KOPT-K1 (cell line): ENCODE data around the gene MITF.

Experiments used
- H3K27ac ChIP-seq: fragments of 200-600 bp; sonication (generic); 2 replicates; pipeline ENCODE4 v1.5.1; 2016; ENCODE audit warnings: antibody characterized with exemption, mild to moderate bottlenecking, low read depth, low read length; ENCODE audit not compliant: poor library complexity, severe bottlenecking
- H3K36me3 ChIP-seq: fragments of 200-600 bp; sonication (generic); 2 replicates; pipeline ENCODE4 v1.5.1; 2017; ENCODE audit warnings: antibody characterized with exemption, mild to moderate bottlenecking, low read length, moderate library complexity; ENCODE audit not compliant: insufficient read depth
- H3K9me3 ChIP-seq: fragments of 200-600 bp; sonication (generic); 2 replicates; pipeline ENCODE4 v1.5.1; 2017; ENCODE audit warnings: antibody characterized with exemption, low read length, mild to moderate bottlenecking; ENCODE audit not compliant: insufficient read depth, poor library complexity, severe bottlenecking

The MITF gene

DNA sequence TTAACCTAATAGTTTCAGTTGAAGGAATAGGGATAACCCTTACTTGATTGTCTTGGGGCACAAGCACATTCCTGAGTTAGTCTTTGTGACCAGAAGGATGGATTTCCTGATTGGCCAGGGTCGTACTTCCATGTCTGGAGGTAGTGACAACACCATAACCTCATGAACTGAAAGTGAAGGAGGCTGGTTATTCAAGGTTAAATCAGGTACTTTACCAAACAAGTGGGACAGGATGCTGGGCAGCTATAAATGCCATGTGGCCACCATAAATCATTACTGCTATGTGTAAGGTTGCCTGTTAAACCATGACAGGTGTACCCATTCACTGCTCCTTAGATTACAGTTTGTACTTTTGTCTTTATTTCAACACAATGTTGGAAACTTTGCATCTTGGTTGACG lies 132.0 kb downstream of the MITF start:
- no peaks in the 10 kb centered on the region for H3K9me3 ChIP-seq
- no peak overlapping the region for H3K27ac ChIP-seq
- H3K36me3 ChIP-seq = no peaks in the 10 kb centered on the region

DNA sequence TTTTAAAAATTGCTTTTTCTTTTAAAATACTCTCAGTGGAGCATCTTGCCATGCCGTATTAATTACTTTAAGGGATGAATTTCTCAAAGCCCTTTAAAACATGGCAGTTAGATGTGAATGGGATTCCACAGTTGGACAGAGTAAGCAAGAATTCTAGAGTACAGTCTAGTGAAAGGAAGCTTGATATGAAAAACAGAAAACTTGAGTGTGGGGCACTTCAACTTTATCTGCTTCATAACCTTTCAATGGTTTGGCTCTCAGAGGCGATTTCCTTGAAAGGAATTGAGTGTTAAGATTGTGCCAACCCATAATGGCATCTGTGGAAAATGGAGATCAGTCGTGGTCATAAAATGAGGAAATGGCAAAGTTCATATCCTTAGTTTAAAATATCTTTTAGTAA lies 132.6 kb downstream of the MITF start:
- Histone ChIP-seq H3K27ac (no peak overlapping the region), H3K36me3 (no peaks in the 10 kb centered on the region), H3K9me3 (no peaks in the 10 kb centered on the region)

DNA sequence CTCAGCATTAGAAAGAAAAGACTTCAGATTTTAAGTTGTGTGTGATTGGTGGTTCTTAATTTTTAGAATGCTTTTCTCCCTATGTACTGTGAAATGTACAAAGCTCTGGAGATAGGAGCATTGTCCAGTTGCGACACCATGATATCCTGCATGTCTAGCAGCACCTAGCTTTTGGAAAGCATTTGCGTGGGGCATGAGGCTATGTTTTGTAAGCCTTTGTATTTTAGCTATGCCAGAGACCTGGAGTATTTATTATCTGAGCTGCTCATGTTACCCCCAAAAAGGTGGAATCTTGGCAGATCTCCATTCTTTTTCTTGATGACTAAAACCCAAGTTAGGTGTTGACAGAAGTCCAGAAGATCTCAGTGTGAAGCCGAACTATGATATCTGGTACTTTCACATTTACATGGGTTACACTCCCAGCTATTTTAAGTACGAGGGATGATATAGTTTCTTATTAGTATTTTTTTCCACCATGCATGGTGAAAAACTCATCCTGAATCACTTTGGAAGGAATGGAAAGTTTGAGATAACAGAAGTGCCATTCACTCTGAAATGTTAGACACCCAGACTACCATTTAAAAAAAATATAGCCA lies 133.6 kb downstream of the MITF start:
- Histone ChIP-seq H3K36me3 (no peaks in the 10 kb centered on the region), H3K27ac (no peak overlapping the region), H3K9me3 (no peaks in the 10 kb centered on the region)

DNA sequence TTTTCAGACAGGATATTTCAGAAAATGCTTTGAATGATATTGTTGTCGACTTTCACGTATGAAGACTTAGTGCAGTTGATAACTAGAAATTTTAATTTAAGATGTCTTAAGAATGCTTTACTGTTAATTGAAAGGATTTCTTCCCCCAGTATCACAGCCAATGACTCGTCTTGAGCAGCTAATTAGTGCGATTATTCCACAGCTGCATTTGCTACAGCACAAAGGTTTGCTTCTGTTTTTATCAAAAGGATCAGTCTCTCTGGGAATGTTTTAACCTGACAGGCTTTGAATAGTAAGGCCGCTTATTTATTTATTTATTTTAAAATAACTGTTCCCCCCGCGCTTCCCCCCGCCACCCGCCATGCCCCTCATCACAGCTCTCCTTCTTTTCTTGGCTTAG lies 136.8 kb downstream of the MITF start:
- H3K27ac ChIP-seq = no peak overlapping the region
- no peaks in the 10 kb centered on the region for H3K9me3 ChIP-seq
- H3K36me3 ChIP-seq = no peaks in the 10 kb centered on the region

DNA sequence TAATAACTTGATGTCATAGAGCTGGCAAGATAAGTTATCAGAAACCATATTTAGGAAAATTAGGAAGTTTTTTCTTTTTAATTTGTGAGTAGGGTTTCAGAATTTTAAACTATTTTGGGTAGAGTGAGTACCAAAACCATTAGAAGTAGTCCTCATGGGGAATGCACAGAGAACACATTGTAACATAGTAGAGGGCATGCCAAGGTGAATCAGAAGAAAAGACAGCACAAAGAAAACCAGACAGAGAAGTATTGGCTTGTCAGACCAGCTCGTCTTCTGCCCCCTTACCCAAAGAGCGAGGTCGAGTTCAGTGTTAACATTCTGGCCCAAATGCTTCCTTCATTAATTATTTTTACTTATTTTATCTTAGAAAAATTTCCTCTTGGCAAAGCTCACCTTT lies 139.0 kb downstream of the MITF start:
- no peaks in the 10 kb centered on the region for H3K9me3 ChIP-seq
- no peaks in the 10 kb centered on the region for H3K36me3 ChIP-seq

DNA sequence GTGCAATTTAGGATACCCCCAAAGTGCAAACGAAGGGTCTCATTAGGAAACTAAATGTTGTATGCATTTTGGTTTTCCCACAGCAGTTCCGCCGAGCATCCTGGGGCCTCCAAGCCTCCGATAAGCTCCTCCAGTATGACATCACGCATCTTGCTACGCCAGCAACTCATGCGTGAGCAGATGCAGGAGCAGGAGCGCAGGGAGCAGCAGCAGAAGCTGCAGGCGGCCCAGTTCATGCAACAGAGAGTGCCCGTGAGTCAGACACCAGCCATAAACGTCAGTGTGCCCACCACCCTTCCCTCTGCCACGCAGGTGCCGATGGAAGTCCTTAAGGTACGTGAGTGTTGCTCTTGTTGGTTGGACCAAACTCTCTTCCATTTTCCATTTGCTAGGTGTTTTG lies 139.8 kb downstream of the MITF start:
- Histone ChIP-seq H3K36me3 (no peaks in the 10 kb centered on the region), H3K27ac (no peak overlapping the region), H3K9me3 (no peaks in the 10 kb centered on the region)

More for the DNA sequence above, 139.0 kb downstream of the MITF start:
- H3K27ac ChIP-seq = no peak overlapping the region

DNA sequence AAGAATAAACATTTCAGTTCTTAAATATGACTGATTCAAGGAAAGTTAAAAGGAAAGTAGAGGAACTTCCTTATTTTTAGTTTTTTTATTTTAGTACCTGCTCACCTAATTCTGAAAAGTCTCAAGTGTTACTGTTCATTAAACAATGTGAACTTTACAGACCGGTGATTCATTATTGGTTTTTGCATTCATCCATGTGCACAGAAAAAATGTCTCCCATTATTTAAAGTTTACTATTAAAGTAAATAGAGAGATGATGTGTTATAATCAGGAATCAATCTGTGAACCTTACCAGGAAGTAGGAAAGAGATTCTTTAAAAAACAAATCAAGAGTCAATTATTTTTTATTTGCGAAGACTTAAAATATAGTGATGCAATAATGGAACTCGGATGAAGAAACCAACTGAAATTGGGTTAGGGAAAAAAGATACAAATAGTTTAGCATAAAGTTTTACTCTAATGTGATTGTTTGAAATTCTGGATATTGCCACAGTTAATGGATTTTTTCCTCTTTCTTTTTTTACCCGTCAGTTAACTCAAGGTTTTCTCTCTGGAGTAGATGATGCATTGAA lies 140.9 kb downstream of the MITF start:
- Histone ChIP-seq H3K9me3 (no peaks in the 10 kb centered on the region), H3K27ac (no peak overlapping the region), H3K36me3 (no peaks in the 10 kb centered on the region)

DNA sequence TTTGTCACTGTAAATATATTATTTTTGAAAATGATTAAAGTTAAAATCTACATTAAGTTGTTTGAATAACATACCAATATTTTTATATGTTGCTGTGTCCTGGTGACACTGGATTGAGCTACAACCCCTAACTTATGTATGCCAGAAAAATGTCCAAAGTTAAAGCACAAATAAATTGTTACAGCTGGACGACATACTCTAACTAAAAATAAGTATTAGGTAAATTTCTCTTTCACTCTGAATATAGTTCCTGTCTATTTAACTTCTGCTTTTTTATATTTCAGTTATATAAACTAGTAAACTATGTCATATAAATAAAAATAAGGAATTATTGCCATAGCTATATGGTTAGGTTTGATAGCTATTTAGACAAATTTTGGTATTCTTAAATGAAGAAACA lies 141.8 kb downstream of the MITF start:
- Histone ChIP-seq H3K27ac (no peak overlapping the region), H3K9me3 (no peaks in the 10 kb centered on the region), H3K36me3 (no peaks in the 10 kb centered on the region)

DNA sequence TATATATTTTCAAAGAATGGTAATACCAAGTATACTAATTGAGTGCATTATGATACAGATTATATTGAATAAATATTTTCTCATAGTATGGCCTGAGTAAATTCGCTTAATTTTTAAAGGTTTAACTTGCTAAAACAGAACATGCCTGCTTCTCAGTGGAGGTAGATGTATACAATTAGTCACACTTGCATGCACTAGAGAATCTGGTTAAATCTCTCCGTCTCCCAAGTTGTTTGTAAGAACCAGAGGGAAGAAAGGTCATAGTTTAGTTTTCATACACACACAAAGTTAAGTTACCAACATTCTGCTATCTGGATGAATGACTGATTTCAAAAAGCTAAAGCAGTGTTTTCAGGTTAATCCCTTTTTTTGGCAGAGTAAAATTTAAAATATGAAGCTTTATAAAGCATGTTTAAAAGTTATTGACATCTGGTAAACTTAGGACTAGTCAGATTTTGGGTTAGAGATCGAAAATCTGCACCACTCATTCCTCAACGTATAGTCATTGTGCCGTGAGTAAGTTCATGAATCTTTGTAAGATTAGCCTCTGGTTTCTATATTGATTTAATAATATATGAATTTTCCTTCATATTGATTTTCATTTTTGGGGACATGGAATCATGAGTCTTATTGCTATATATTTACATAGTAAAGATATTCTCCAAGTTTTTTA lies 142.6 kb downstream of the MITF start:
- Histone ChIP-seq H3K36me3 (no peaks in the 10 kb centered on the region), H3K9me3 (no peaks in the 10 kb centered on the region), H3K27ac (no peak overlapping the region)

DNA sequence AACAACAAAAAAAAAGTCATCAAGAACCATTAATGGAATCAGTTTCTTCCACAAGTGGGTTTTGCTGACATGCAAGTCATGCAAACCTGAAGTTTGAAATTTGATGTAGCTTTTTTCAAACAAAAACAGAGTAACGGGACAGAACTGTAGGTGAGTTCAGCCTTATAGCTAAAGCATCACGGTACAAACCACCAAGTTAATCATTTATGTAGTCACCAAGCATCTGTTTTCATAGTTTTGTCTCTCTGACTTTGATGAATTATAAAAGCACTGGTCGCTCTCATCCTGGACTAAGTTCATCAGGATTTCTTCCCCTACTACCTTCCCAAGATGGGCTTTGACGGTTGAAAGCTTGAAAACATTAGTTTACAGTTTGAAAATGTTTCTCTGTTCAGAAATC lies 143.3 kb downstream of the MITF start:
- no peaks in the 10 kb centered on the region for H3K9me3 ChIP-seq
- no peaks in the 10 kb centered on the region for H3K36me3 ChIP-seq
- no peak overlapping the region for H3K27ac ChIP-seq

DNA sequence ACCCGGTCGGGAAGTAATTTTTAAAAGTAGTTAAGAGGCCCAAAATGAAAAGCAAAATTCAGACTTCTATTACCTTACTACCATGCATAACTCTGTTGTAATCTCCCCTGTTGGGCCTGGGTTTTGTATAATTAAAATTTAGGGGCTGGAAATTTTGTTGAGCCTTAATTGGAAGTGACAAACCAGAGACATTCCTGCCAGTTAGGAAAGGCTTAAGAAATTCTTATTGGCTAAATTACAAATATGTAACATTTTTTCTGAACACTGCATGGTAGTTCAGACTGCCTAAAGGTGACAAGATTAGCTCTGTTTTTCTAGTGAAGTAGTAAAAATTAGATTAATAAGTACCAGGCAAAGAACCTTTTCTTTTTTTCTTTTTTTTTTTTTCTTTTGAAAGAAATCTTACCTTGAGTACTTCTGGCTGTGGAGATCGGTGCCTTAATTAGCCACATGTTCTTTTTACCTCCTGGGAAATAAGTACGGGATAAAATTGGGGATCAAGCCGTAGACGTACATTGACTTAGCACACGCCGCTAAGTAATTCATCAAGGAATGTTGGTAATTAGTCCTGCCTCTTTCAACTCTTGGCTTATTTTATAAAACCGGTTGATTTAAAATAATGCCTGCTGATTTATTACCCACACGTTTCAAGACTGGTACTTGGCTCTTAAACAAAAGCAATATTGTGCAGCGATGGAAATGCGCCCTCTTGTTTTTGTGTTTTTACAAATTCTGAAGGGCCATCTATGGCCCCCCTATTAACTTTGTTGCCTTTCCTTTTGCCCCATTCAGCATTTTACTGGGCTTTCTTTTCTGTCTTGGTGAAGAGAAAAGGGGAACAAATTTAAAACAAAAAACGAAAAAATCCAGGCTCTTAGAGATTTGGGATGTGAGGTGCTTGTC lies 149.0 kb downstream of the MITF start:
- no peaks in the 10 kb centered on the region for H3K36me3 ChIP-seq
- H3K9me3 ChIP-seq = no peaks in the 10 kb centered on the region
- no peak overlapping the region for H3K27ac ChIP-seq

DNA sequence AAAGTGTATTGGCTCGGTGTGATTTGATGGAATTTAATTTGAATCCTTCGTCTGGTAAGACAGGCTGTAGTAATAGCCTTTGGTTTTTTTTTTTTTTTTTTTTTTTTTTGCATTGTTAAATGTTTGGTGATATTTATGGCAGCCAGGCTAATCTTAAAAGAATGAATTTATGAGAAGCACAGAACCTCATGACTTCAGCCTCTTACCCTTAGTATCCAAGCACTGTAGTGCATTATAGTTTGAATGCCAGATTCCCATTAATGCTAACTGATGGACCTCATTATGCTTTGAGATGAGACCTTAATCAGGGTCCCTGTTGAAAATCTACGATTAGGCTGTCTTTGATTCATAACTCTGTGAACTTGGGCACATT lies 149.7 kb downstream of the MITF start:
- Histone ChIP-seq H3K9me3 (no peaks in the 10 kb centered on the region), H3K36me3 (no peaks in the 10 kb centered on the region), H3K27ac (no peak overlapping the region)

DNA sequence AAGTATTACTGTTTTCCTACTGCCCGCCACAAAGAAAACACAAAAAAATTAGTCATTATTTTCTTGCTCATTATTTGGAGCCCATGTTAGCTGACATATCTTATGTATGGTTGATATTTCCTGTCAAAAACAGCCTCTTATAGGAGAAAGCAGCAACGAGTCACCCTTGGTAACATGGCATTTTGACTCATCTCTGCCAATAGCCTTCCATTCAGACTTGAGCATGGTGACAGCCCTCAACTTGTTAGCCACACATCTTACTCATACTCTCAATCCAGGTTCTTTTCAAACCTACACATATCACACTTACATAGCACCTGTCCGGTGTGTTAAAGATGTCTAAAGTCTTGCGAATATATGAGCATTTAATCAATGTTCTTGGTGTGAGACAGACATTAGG lies 150.8 kb downstream of the MITF start:
- Histone ChIP-seq H3K9me3 (no peaks in the 10 kb centered on the region), H3K36me3 (no peaks in the 10 kb centered on the region), H3K27ac (no peak overlapping the region)

DNA sequence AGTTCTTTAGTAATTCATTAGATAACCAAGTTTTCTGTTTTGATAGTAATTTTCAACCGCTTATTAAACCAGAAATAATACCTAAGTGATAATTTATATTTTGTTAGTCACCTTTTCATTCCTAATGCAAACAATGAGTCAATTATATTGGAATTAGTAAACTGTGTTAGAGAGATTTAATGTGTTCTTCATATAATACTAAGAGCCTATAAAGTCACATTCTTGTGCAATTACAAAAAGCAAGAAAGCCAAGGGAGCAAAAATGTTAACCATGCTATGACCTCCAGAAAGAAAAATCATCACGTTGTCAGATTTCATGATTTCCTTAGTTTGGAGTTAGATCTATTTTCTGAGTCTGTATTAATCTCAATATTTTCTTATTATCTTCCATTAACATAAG lies 151.4 kb downstream of the MITF start:
- H3K36me3 ChIP-seq = no peaks in the 10 kb centered on the region
- H3K9me3 ChIP-seq = no peaks in the 10 kb centered on the region
- no peak overlapping the region for H3K27ac ChIP-seq

DNA sequence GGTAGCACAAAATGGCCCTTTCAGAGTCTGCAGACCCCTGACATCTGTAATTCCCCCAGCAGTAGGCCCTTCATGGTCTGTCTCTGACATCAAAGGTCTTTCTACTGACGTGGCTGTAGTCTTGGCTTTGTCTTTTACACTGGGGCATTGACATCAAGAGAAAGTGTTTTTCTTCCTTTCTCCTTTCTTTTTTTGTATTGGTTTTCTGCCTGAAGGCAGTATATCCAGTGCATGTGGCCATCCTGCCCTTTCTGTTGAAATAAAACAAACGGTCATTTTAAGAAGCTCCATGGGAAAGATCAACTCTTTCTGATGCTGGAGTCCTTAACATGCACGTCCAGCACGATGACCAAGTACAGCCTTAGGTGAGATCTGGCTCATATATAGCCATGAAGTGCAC lies 153.4 kb downstream of the MITF start:
- Histone ChIP-seq H3K36me3 (no peaks in the 10 kb centered on the region), H3K9me3 (no peaks in the 10 kb centered on the region), H3K27ac (no peak overlapping the region)
